Osteoblast (primary cell): ENCODE results near the gene MED26. TPM values are rescaled to one million over a fixed set of nuclear protein-coding genes. Genes with fewer than 3 reads are reported as not detected.

Source experiments
- DNase-seq: peaks from one replicate; pipeline ENCODE4 v3.0.0; 2011; ENCODE audit warnings: low spot score, mixed read lengths; ENCODE audit not compliant: insufficient read length; ENCODE audit errors: missing footprints
- H2AFZ ChIP-seq: 2 replicates; pipeline ENCODE4 v1.6.0; 2011; ENCODE audit warnings: mild to moderate bottlenecking, low read length
- H3K27ac ChIP-seq: 2 replicates; pipeline ENCODE4 v1.5.1; 2011; ENCODE audit warnings: mild to moderate bottlenecking, low read depth, low read length, moderate library complexity
- H3K27me3 ChIP-seq: 2 replicates; pipeline ENCODE4 v1.6.0; 2012; ENCODE audit warnings: mild to moderate bottlenecking, control low read depth, inconsistent platforms, low read length, moderate library complexity; ENCODE audit not compliant: insufficient read depth
- H3K36me3 ChIP-seq: 2 replicates; pipeline ENCODE4 v1.5.1; 2011; ENCODE audit warnings: mild to moderate bottlenecking, low read length, control low read depth, moderate library complexity; ENCODE audit not compliant: insufficient read depth
- H3K4me1 ChIP-seq: 2 replicates; pipeline ENCODE4 v1.5.1; 2011; ENCODE audit warnings: mild to moderate bottlenecking, low read length, control low read depth, moderate library complexity; ENCODE audit not compliant: insufficient read depth
- H3K4me2 ChIP-seq: 2 replicates; pipeline ENCODE4 v1.6.0; 2011; ENCODE audit warnings: mild to moderate bottlenecking, low read length; ENCODE audit not compliant: insufficient read depth
- H3K4me3 ChIP-seq: fragments of 200-600 bp; sonication (generic); 3 replicates; pipeline ENCODE4 v1.5.1; 2012; ENCODE audit warnings: mild to moderate bottlenecking, low read length, inconsistent platforms; ENCODE audit not compliant: insufficient read depth
- H3K79me2 ChIP-seq: 2 replicates; pipeline ENCODE4 v1.6.0; 2012; ENCODE audit warnings: mild to moderate bottlenecking, low read length, control low read depth, inconsistent platforms; ENCODE audit not compliant: insufficient read depth
- H3K9me3 ChIP-seq: 2 replicates; pipeline ENCODE4 v1.5.1; 2011; ENCODE audit warnings: low read depth, low read length, control low read depth
- H4K20me1 ChIP-seq: 2 replicates; pipeline ENCODE4 v1.6.0; 2012; ENCODE audit warnings: mild to moderate bottlenecking, low read length, control low read depth; ENCODE audit not compliant: insufficient read depth
- CTCF ChIP-seq: IDR thresholded peaks from 2 replicates; pipeline ENCODE4 v1.5.1; 2011; ENCODE audit warnings: mild to moderate bottlenecking, low read depth, low read length, moderate library complexity; ENCODE audit errors: extremely low read depth
- total RNA-seq: library from RNA; depleted of rRNA; stranded (reverse); fragments of >200 nt; gene quantifications from 2 replicates; pipeline ENCODE4 v1.2.3, GENCODE V29; 2012

The MED26 gene
- total RNA-seq, 1 donor, result 5.8 TPM

DNA sequence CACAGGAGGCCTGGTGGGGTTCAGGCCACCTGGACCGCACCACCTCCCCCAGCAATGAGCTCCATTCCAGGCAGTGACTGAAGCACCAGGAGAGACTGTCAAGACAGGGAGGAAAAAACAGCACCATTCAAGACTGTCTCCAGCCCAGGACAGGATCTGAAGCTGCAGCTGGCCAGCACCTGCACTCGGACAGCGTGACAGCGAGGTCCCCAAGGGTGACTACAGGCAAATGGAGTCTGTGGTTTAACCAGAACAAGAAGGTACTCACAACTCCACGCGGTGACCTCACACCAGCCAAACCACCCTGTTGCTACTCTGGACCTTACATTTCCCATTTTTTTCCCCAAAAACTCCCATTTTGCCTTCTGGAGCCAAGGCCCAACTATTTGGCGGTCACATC lies 9.8 kb downstream of the MED26 start:
- no peaks in the 10 kb centered on the region for H3K9me3 ChIP-seq
- H3K79me2 ChIP-seq, result peaks cover 100% of the 10 kb centered on the region
- H3K4me2 ChIP-seq, result no peak overlapping the region
- H3K27ac ChIP-seq, result no peak overlapping the region
- peaks cover 6% of the 10 kb centered on the region for H3K36me3 ChIP-seq
- H4K20me1 ChIP-seq, result peaks cover 96% of the 10 kb centered on the region
- TF ChIP-seq CTCF, result no peak
- no peak overlapping the region for H2AFZ ChIP-seq
- no peaks in the 10 kb centered on the region for H3K27me3 ChIP-seq
- peak; percentile 35 for DNase-seq
- no peak overlapping the region for H3K4me3 ChIP-seq
- H3K4me1 ChIP-seq, result peaks cover 8% of the 10 kb centered on the region

DNA sequence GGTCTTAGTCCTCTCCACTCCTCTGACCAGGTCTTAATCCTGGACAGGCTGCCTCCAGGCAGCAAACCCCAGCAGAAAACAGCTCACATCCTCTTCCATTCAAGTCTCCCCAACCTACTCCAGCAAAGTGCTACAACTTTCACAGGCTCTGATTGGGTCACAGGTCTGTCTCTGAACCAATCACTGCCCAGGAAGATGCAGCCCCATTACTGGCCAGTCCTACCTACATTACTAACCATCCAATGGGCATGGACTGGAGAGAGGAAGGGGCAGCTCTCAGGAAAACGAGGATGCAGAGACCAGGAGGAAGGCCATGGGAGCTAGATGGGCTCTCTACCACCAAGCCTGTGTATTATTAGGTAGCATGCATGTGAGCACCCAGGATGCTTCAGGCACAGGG lies 12.2 kb downstream of the MED26 start:
- Histone ChIP-seq H3K79me2 (peaks cover 100% of the 10 kb centered on the region), H3K4me3 (no peak overlapping the region), H4K20me1 (peaks cover 96% of the 10 kb centered on the region), H3K4me1 (peaks cover 10% of the 10 kb centered on the region), H3K4me2 (no peak overlapping the region), H2AFZ (no peak overlapping the region), H3K27me3 (no peaks in the 10 kb centered on the region), H3K36me3 (no peaks in the 10 kb centered on the region), H3K27ac (no peak overlapping the region), H3K9me3 (no peaks in the 10 kb centered on the region)
- no peak for TF ChIP-seq CTCF
- DNase-seq, result peak; percentile 44

DNA sequence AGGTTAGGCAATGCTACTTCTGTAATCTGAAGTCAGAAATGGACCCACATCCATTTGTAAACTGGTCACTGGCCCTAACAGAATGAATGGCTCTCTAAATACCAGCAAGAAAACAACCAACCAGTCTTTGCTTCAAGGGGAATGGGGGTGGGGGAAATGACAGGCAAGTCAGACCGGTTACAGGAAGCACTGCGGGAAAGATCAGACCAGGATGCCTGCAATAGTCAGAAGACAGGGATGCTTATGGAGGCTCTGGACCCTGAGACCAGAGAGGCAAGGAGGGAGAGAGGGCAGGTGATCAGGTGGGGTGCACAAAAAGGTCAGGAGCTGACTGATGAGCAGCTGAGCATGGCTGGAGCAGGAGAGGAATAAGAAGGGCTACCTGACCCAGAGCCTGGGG lies 13.1 kb downstream of the MED26 start:
- Histone ChIP-seq H3K27me3 (no peaks in the 10 kb centered on the region), H3K4me1 (peaks cover 9% of the 10 kb centered on the region), H3K36me3 (no peaks in the 10 kb centered on the region), H3K79me2 (peaks cover 99% of the 10 kb centered on the region), H3K4me2 (no peak overlapping the region), H4K20me1 (peaks cover 93% of the 10 kb centered on the region), H2AFZ (no peak overlapping the region), H3K27ac (no peak overlapping the region), H3K4me3 (no peak overlapping the region), H3K9me3 (no peaks in the 10 kb centered on the region)
- DNase-seq, result peak; percentile 38
- no peak for TF ChIP-seq CTCF

DNA sequence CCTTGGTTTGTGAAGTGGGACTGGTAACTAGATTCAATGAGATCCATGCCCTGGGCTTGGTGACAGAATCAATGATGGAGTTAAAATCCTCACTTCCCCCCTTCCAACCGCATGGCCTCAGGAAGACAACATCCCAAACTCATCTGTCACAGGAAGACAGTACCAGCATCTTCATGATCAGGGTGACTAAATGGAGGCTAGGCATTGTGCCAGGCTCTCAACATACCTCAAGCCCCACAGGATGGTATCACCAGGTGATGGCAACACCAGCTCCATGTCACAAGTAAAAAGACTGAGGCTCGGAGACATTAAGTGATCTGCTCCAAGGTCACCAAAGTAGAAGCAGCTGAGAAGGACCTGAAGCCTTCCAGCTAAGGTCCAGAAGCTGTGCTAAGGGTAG lies 14.2 kb downstream of the MED26 start:
- H3K4me1 ChIP-seq, result peaks cover 5% of the 10 kb centered on the region
- no peak overlapping the region for H3K27ac ChIP-seq
- no peak for TF ChIP-seq CTCF
- peaks cover 99% of the 10 kb centered on the region for H3K79me2 ChIP-seq
- H3K4me3 ChIP-seq, result no peak overlapping the region
- H2AFZ ChIP-seq, result no peak overlapping the region
- no peak for DNase-seq
- peaks cover 88% of the 10 kb centered on the region for H4K20me1 ChIP-seq
- no peaks in the 10 kb centered on the region for H3K36me3 ChIP-seq
- no peak overlapping the region for H3K4me2 ChIP-seq
- no peaks in the 10 kb centered on the region for H3K9me3 ChIP-seq
- no peaks in the 10 kb centered on the region for H3K27me3 ChIP-seq
